Measurements from ENCODE around the gene ABCG4.
"Not testable (repeated sequence)": the region's sequence is repeated elsewhere in the genome, so short reads cannot be mapped to it uniquely, and the experiment has no call there.

The ABCG4 gene

GRCh38 chr11:119154178-119154577, 5.3 kb downstream of the ABCG4 start:
- DNase-seq (ENCODE audit: low spot score) = no peak

DNA sequence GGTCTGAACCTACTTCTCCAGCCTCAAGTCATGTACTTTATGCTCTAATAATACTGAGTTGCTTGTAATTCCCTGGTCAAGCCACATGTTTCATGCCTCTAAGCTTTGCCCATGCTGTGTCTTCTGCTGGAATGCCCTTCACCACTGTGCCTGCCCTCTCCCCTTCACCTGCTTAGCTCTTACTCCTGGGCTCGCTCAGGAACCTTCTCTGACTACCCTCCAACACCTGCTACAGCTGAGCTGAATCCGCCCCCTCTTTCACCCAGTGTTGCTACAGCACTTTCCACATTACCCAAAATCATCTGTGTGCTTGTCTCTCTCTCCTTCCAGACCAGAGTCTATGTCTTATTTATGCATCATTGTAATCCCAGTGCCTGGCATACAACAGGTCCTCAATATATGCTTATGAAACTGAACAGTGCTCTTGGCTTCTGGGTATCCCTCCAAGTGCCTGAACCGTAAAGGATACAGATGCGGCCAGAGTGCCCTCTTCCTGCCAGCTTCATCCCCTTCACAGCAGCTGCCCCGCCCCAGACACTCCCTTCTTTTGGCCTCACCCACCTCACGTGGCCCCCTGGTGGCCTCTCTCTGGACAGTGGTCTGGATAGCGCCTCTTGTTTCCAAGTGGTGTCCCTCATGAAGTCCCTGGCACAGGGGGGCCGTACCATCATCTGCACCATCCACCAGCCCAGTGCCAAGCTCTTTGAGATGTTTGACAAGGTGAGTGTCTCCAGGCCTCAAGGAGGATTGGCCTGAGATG, 7.1 kb downstream of the ABCG4 start:
- DNase-seq (ENCODE audit: low spot score) = no peak

DNA sequence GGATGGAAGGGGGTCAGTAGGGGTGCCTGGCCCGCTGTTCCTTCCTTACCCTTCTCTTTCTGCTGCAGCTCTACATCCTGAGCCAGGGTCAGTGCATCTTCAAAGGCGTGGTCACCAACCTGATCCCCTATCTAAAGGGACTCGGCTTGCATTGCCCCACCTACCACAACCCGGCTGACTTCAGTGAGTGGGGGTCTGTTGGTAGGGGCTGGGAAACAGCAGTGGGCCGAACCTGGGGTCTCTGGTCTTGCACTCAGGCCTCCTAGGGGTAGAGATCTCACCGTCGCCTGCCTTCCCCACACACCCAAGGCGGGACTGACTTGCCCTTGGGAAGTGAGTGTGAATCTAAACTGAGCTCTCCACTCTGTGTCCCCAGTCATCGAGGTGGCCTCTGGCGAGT, 7.6 kb downstream of the ABCG4 start:
- no peak for DNase-seq (ENCODE audit: low spot score)

DNA sequence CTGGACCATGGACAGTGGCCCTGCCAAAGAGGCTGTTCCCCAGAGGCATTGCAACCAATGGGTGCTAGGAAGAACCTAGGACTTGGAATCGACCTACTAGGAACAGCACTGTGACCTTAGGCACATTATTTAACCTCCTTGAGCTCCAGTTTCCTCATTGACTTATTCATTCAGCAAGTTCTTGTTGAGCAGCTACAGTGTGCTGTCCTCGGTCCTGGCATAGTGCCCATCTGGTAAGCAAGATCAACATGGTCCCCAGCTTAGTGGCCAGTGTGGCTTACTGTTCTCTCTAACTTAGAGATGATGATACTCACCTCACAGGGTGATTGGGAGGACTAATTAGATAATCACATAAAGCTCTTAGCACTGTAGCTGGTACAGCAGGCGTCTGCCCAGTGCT, 8.2 kb downstream of the ABCG4 start:
- no peak for DNase-seq (ENCODE audit: low spot score)

GRCh38 chr11:119158467-119158866, 9.6 kb downstream of the ABCG4 start:
- DNase-seq (ENCODE audit: low spot score) = no peak

- DNase-seq (ENCODE audit: low spot score) = no peak
These were observed 11.3 kb downstream of the ABCG4 start for GRCh38 chr11:119160151-119160550.

DNA sequence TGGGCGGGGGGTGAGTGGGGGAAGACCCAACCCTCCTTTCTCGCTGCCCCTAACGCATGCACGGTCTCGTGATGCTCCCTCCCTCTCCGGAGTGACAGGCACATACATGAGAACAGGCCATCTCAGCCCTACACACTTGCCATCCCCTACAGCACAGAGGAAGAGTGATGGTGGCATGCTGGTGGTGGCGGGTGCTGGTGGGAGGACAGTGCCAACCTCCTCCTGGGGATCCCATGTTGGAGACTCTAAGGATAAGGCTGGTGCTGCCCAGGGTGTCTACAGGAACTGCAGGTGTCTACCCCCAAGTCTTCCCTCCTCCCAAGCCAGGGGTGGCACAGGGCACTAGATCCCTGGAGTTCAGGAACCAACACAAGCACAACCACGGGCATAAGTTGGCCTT, 13.0 kb downstream of the ABCG4 start:
- no peak for DNase-seq (ENCODE audit: low spot score)

DNA sequence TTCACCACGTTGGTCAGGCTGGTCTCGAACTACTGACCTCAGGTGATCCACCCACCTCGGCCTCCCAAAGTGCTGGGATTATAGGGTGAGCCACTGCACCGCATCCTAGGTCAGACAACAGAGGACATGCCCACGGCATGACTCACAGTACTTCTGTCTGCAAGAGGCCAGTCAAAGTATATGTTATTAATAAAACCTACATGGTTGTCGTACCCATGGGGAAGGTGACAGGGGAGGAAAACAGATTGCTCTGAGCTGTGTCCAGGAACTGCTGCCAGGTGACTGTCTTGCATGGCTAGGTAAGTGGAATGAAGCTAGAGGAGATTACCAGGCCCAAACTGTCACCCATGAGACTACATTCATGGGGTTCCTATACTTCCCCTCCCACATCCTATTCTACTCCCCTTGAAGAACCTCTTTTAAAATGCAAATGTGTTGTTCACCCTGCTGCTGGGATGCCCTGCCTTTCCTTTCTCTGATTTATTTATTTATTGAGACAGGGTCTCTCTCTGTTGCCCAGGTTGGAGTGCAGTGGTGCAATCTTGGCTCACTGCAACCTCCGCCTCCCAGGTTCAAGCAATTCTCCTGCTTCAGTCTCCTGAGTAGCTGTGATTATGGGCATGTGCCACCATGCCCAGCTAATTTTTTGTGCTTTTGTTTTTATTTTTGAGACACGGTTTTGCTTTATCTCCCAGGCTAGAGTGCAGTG, 17.7 kb downstream of the ABCG4 start:
- peak; percentile 64 for DNase-seq (ENCODE audit: low spot score)

- not testable (repeated sequence) for DNase-seq (ENCODE audit: low spot score)
These were observed 18.2 kb downstream of the ABCG4 start for GRCh38 chr11:119167077-119167458.

GRCh38 chr11:119167933-119168332, 19.1 kb downstream of the ABCG4 start:
- DNase-seq (ENCODE audit: low spot score) = no peak

- peak; percentile 74 for DNase-seq (ENCODE audit: low spot score)
These were observed 19.8 kb downstream of the ABCG4 start, which contains the start of gene NLRX1 for GRCh38 chr11:119168471-119169281. NLRX1 (plus strand) TSS chr11:119168725; CDS start chr11:119171404, 2,679 bp downstream.

DNA sequence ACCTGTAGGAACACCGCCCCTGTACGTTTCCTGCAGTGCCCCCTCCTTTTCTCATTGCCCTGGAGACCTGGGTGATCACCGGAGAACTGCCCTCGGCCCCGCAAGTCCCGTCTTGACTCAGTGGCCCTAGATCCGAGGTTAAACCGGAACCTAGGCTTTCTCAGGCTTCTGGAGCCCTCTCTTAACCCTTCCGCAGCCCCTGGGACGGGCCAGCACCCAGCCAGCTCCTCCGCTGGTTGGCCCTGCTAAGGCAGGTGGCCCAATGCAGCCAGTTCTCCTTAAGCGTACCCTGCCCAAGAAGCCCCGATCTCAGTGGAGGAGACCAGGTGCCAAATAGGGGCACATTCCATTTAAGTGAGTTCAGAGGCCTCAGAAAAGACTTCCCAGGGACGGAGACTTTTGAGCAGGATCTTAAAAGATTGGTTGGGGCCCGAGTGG, 20.4 kb downstream of the ABCG4 start:
- DNase-seq (ENCODE audit: low spot score) = peak; percentile 38

DNA sequence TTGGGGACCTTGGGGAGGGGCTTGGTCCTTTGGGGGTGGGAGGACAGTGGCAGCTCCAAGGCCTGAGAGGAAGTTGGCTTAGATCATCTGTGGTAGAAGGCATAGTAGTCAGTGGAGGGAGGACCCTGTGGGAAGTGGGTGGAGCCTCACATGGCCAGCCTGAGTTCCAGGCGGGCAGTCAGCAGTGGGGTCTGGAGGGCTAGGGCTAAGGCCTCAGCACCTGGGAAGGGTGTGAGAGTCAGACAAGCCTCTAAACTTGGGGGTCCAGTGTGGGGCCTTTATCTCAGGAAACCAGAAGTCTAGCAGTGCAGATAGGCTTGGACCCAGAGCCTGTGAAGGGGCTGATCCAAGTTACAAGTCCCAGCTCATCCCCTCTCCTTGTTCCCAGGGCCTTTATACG, 23.7 kb downstream of the ABCG4 start:
- DNase-seq (ENCODE audit: low spot score) = no peak

DNA sequence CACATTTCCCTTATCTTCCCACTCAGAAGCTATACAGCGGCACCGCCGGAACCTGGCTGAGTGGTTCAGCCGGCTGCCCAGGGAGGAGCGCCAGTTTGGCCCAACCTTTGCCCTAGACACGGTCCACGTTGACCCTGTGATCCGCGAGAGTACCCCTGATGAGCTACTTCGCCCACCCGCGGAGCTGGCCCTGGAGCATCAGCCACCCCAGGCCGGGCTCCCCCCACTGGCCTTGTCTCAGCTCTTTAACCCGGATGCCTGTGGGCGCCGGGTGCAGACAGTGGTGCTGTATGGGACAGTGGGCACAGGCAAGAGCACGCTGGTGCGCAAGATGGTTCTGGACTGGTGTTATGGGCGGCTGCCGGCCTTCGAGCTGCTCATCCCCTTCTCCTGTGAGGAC, 24.6 kb downstream of the ABCG4 start:
- DNase-seq (ENCODE audit: low spot score) = no peak

- DNase-seq (ENCODE audit: low spot score) = no peak
These were observed 26.7 kb downstream of the ABCG4 start for GRCh38 chr11:119175493-119176077.

DNA sequence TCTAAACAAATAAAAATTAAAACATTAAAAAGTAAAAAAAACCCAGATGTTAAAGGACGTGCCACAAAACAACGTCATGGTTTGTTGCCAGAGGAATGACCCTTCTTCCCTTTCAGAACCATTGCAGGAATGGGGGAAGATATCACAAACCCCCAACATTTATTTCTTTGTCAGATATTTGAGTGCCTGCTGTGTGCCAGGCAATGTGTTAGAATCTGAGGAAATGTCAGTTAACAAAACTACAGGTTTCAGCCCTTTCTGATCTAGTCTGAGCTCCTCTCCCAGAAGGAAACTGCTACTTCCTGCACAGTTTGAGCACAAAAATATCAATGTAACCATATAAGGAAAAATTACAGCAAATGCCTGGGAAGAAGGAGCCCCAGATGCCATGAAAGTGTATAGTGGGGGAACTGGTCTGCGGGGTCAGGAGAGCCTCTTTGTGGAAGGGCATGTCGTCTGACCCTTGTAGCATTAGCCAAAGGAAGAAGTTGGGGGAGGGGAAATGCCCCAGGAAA, 29.4 kb downstream of the ABCG4 start:
- DNase-seq (ENCODE audit: low spot score) = no peak

- no peak for DNase-seq (ENCODE audit: low spot score)
These were observed 30.5 kb downstream of the ABCG4 start for GRCh38 chr11:119179342-119179741.

GRCh38 chr11:119179983-119180382, 31.1 kb downstream of the ABCG4 start:
- DNase-seq (ENCODE audit: low spot score) = no peak

GRCh38 chr11:119180729-119181676, 32.2 kb downstream of the ABCG4 start:
- no peak for DNase-seq (ENCODE audit: low spot score)

- no peak for DNase-seq (ENCODE audit: low spot score)
These were observed 33.0 kb downstream of the ABCG4 start for GRCh38 chr11:119181677-119182412.
